Spinal cord (tissue), 4 donors: ENCODE measurements around the gene OR13C3. TPM values are rescaled to one million over a fixed set of nuclear protein-coding genes. Genes with fewer than 3 reads are reported as not detected.

Experiments
- polyA plus RNA-seq, 2 donors: library from polyadenylated mRNA; unstranded; fragments of 120-200 nt; gene quantifications; one replicate each; pipeline ENCODE4 v1.2.1, GENCODE V29; 2013; ENCODE audit not compliant: insufficient read length in 2 of 2
- total RNA-seq, 2 donors: library from RNA; depleted of rRNA in 1 of 2; stranded (reverse); fragments of 120-200 nt in 1 of 2; fragments of >200 nt in 1 of 2; gene quantifications; one replicate each; pipeline versions ENCODE4 v1.2.3 to v1.2.4, GENCODE V29; 2013 to 2014

Gene OR13C3
- total and polyA plus RNA-seq, 4 donors: 0.59 TPM; not detected in 3

Other genes starting within 250 kb of the OR13C3 start
- gene OR13F1, start 32.6 kb downstream of the OR13C3 start, total RNA-seq: not detected
- not detected for gene OR13F1, start 32.6 kb downstream of the OR13C3 start, polyA plus RNA-seq
- under 1 TPM in 1 of 2 donors, not detected in 1; 0.17 TPM for gene OR13C4, start 9.6 kb downstream of the OR13C3 start, total RNA-seq
- gene OR13C4, start 9.6 kb downstream of the OR13C3 start, polyA plus RNA-seq: not detected
- gene OR13C8, start 32.3 kb upstream of the OR13C3 start, total RNA-seq: not detected
- not detected for gene OR13C8, start 32.3 kb upstream of the OR13C3 start, polyA plus RNA-seq
- not detected for gene OR13C5, start 62.6 kb upstream of the OR13C3 start, total RNA-seq
- gene OR13C5, start 62.6 kb upstream of the OR13C3 start, polyA plus RNA-seq: not detected
- under 1 TPM; 0.28 to 0.30 TPM for gene OR13C2, start 68.8 kb upstream of the OR13C3 start, total RNA-seq
- gene OR13C2, start 68.8 kb upstream of the OR13C3 start, polyA plus RNA-seq: not detected
- gene OR13C9, start 81.3 kb upstream of the OR13C3 start, total RNA-seq: under 1 TPM in 1 of 2 donors, not detected in 1; 0.17 TPM
- gene OR13C9, start 81.3 kb upstream of the OR13C3 start, polyA plus RNA-seq: not detected
- gene OR13D1, start 157.7 kb upstream of the OR13C3 start, total RNA-seq: not detected
- gene OR13D1, start 157.7 kb upstream of the OR13C3 start, polyA plus RNA-seq: not detected
- 10 to 100 TPM; 56.4 to 79.6 TPM for gene NIPSNAP3A, start 210.8 kb upstream of the OR13C3 start, total RNA-seq
- 10 to 100 TPM; 60.0 to 72.8 TPM for gene NIPSNAP3A, start 210.8 kb upstream of the OR13C3 start, polyA plus RNA-seq
- 1 to 10 TPM; 7.5 to 9.1 TPM for gene NIPSNAP3B, start 227.3 kb upstream of the OR13C3 start, total RNA-seq
- gene NIPSNAP3B, start 227.3 kb upstream of the OR13C3 start, polyA plus RNA-seq: 10 to 100 TPM; 11.2 to 13.2 TPM